Measurements from ENCODE around the gene PRM3. TPM values are rescaled to one million over a fixed set of nuclear protein-coding genes. Genes with fewer than 3 reads are reported as not detected.

Gene PRM3
- total RNA-seq, 1 experiment from 2014 or later, result not detected

DNA sequence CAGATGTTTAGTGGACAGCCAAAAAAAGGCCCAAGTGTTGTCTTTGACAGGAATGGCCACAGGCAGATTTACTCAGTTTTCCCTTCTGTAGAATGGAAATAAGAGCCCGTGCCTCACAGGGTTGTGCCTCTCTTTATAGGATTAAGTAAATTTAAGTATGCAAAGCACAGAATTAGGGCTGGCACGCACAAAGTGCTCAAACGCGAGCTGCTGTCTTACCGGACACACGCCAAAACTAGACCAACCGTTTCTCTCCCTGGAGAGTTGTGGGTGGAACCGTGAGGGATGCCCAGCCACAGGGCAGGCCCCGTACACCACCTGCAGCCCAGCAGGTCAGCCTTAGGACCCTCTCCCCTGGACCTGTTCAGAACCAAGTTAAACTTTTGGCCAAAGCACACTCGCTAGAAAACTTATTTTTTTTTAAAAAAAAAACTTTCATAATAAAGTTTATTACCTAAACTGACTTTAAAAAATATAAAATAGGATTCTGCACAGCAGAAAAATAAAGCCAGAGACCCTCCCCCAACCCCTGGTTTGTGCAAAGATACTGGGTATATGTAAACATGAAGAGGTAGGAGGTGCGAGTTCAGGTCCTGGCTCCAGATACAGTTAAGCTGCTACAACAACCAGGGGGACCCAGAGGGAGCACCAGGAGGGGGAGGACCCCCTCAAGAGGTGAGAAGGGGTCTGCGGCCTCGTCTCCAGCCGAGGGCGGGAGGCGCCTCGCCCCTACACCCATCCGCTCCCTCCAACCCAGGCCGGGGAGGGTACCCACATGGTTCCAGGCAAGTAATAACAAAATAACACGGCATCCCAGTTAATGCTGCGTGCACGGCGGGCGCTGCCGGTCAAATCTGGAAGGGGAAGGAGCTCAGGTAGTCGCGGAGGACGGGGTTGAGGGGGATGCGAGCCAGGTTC is 19.2 kb downstream of the PRM3 start:
- intact Hi-C loops (cut with micrococcal nuclease), result loop anchor here (10.0 kb wide), 1 partner anchor 119 kb away; no protein-coding TSS in a partner anchor
- Mint-ChIP-seq H3K36me3 (ENCODE audit: insufficient read depth, unreplicated experiment) (peaks cover 16% of the 10 kb centered on the region), H3K4me3 (ENCODE audit: unreplicated experiment) (peak overlapping the region; percentile 97), H3K27me3 (ENCODE audit: insufficient read depth, unreplicated experiment) (no peaks in the 10 kb centered on the region), H3K27ac (ENCODE audit: low read depth, unreplicated experiment) (no peak overlapping the region), H3K4me1 (ENCODE audit: insufficient read depth, unreplicated experiment) (peaks cover 8% of the 10 kb centered on the region), H3K9me3 (ENCODE audit: unreplicated experiment) (no peaks in the 10 kb centered on the region)
- DNase-seq (ENCODE audit: unreplicated experiment), result no peak
- no peak for TF ChIP-seq CTCF (IDR thresholded peaks at IDR 0.05; ENCODE audit: unreplicated experiment)
- ChIA-PET POLR2A (interaction anchor here (0.7 to 1.1 kb wide), 2 partner anchors 103 to 274 kb away, joined by 3 read pairs; no protein-coding TSS in a partner anchor), CTCF (interaction anchor here (0.6 to 11.0 kb wide), 19 partner anchors 21 to 739 kb away, joined by 3 to 342 read pairs (median 4); no protein-coding TSS in a partner anchor)
- TSS peak; percentile 42 for BruUV-seq (replicated peaks)

DNA sequence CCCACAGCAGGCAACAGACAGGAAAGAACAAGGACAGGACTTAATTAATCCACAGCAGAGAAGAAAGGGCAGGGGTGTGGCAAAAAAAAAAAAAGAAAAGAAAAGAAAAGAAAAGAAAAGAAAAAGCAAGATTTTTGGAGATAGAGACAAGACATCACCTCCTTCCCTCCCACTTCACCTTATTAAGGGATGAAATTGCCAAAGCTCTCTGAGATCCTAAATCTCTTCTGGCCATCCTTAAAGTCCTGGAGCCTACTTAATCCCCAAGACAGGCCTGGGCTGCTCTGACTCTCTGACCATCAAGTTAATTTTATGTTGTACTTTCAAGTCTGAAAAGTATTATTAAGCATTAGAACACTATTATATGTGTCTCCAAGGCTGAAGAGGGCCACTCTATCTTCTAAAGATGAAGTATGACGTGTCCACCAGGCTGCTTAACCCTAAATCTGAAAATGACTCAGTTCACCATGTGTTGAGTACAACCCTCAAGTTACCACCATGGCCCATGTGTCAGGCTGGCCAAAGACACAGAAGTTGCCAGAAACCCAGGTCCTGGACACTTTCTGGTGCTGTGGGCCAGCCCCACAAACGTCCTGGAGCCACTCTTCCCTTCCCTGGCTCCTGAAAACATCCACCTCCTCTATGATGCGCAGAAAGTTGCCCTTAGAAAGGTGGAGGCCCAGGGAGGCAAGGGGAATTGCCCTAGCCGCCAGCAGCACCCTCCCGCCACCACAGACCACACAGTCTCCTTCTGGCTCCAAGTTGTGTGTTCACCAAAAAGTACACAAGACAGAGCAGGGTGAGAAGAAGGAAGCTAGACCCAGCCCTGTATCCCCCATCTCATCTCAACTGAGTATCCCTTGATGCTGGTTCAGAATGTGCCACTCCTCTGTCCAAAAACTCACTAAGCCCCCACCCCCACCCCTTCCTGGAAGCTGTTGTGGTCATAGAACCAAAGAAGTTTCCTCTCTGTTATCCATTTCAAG is 20.1 kb downstream of the PRM3 start:
- intact Hi-C loops (cut with micrococcal nuclease), result loop anchor here (10.0 kb wide), 1 partner anchor 119 kb away; no protein-coding TSS in a partner anchor
- no TSS peak for BruUV-seq (replicated peaks)
- Mint-ChIP-seq H3K4me3 (ENCODE audit: unreplicated experiment) (peak overlapping the region; percentile 25), H3K9me3 (ENCODE audit: unreplicated experiment) (no peaks in the 10 kb centered on the region), H3K36me3 (ENCODE audit: insufficient read depth, unreplicated experiment) (peaks cover 16% of the 10 kb centered on the region), H3K4me1 (ENCODE audit: insufficient read depth, unreplicated experiment) (peaks cover 8% of the 10 kb centered on the region), H3K27ac (ENCODE audit: low read depth, unreplicated experiment) (peak overlapping the region; percentile 3), H3K27me3 (ENCODE audit: insufficient read depth, unreplicated experiment) (no peaks in the 10 kb centered on the region)
- no peak for TF ChIP-seq CTCF (IDR thresholded peaks at IDR 0.05; ENCODE audit: unreplicated experiment)
- ChIA-PET POLR2A (interaction anchor here (0.7 kb wide), 1 partner anchor 102 kb away, joined by 3 read pairs; no protein-coding TSS in a partner anchor), CTCF (interaction anchor here (0.6 to 11.0 kb wide), 11 partner anchors 22 to 738 kb away, joined by 3 to 342 read pairs (median 3); no protein-coding TSS in a partner anchor)
- no peak for DNase-seq (ENCODE audit: unreplicated experiment)

DNA sequence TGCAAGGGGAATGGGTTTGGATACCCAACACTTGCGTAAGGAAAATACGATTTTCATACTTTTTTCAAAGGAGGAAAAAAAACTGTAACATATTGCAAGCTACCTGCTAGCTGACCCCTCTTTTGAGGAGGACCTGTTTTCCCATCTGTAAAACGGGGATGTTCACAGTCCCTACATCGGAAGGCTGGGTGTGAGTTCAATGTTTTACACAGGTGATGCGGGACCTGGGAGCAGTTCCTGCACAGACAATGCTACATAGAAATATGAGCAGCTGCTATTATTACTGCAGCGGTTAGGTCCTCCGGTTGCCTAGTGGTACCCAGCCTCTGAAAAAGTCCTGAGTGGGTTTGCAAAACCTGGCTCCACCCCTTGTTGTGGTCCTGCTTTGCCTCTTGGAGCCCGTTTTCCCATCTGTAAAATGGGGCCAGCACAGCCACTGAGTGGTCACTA is 20.9 kb downstream of the PRM3 start:
- POLR2A ChIA-PET, result no interaction called here
- H3K36me3 Mint-ChIP-seq (ENCODE audit: insufficient read depth, unreplicated experiment), result peaks cover 16% of the 10 kb centered on the region

More for the DNA sequence above, 20.9 kb downstream of the PRM3 start:
- Mint-ChIP-seq H3K27me3 (ENCODE audit: insufficient read depth, unreplicated experiment) (no peaks in the 10 kb centered on the region), H3K27ac (ENCODE audit: low read depth, unreplicated experiment) (no peak overlapping the region), H3K9me3 (ENCODE audit: unreplicated experiment) (no peaks in the 10 kb centered on the region), H3K4me1 (ENCODE audit: insufficient read depth, unreplicated experiment) (peaks cover 8% of the 10 kb centered on the region), H3K4me3 (ENCODE audit: unreplicated experiment) (no peak overlapping the region)
- no peak for DNase-seq (ENCODE audit: unreplicated experiment)
- intact Hi-C loops (cut with micrococcal nuclease), result loop anchor here (10.0 kb wide), 1 partner anchor 118 kb away; no protein-coding TSS in a partner anchor
- CTCF ChIA-PET, result interaction anchor here (0.6 to 0.9 kb wide), 4 partner anchors 270 to 287 kb away, joined by 3 to 4 read pairs (median 3); no protein-coding TSS in a partner anchor
- TF ChIP-seq CTCF (IDR thresholded peaks at IDR 0.05; ENCODE audit: unreplicated experiment), result no peak
- no TSS peak for BruUV-seq (replicated peaks)

Measured in MCF 10A (cell line).